A673 (cell line): ENCODE results near the gene PPP5C. TPM values are rescaled to one million over a fixed set of nuclear protein-coding genes. Genes with fewer than 3 reads are reported as not detected.
A peak's percentile ranks its signal among the peaks of the same experiment; 100 is the strongest.

Experiments
- BruUV-seq: library from RNA; stranded (reverse); fragments of 400-500 nt; replicated peaks from 2 replicates; lab custom pipeline; 2021; lab: Mats Ljungman, UMichigan
- CTCF ChIA-PET: fragments of 300-600 bp; sonication (Branson Sonifier 250); formaldehyde crosslinking; loops from one replicate; lab custom pipeline; 2022; ENCODE audit warnings: antibody characterized with exemption; lab: Charles Lee
- POLR2A ChIA-PET: fragments of 300-600 bp; sonication (Branson Sonifier 250); formaldehyde crosslinking; loops from one replicate; lab custom pipeline; 2022; ENCODE audit warnings: antibody characterized with exemption; ENCODE audit not compliant: low non-redundant PET; lab: Charles Lee
- DNase-seq: peaks from one replicate; pipeline ENCODE4 v3.0.0-alpha.2; 2015; ENCODE audit warnings: low spot score
- H3K27ac ChIP-seq: fragments of 200-600 bp; sonication (generic); 2 replicates; pipeline ENCODE4 v1.5.1; 2016; ENCODE audit warnings: mixed run types, low read depth, mild to moderate bottlenecking, mixed read lengths, antibody characterized with exemption, low read length; ENCODE audit not compliant: poor library complexity, severe bottlenecking
- H3K27me3 ChIP-seq: fragments of 200-600 bp; sonication (generic); replicated peaks from 2 replicates; pipeline ENCODE4 v1.6.1; 2017; ENCODE audit warnings: mixed run types, low read depth, mild to moderate bottlenecking, mixed read lengths, antibody characterized with exemption, low read length; ENCODE audit not compliant: insufficient read depth, poor library complexity
- H3K36me3 ChIP-seq: fragments of 200-600 bp; sonication (generic); 2 replicates; pipeline ENCODE4 v1.6.1; 2016; ENCODE audit warnings: mixed run types, mild to moderate bottlenecking, mixed read lengths, antibody characterized with exemption, low read length; ENCODE audit not compliant: insufficient read depth, poor library complexity, severe bottlenecking
- H3K4me1 ChIP-seq: fragments of 200-600 bp; sonication (generic); 2 replicates; pipeline ENCODE4 v1.6.1; 2017; ENCODE audit warnings: mixed run types, mild to moderate bottlenecking, mixed read lengths, antibody characterized with exemption, low read length; ENCODE audit not compliant: insufficient read depth, poor library complexity, severe bottlenecking
- H3K4me3 ChIP-seq: fragments of 200-600 bp; sonication (generic); 2 replicates; pipeline ENCODE4 v1.5.1; 2016; ENCODE audit warnings: low read depth, mixed run types, mild to moderate bottlenecking, mixed read lengths, low read length; ENCODE audit not compliant: poor library complexity, severe bottlenecking
- H3K9me3 ChIP-seq: fragments of 200-600 bp; sonication (generic); 2 replicates; pipeline ENCODE4 v1.6.1; 2016; ENCODE audit warnings: mixed run types, low read depth, mild to moderate bottlenecking, mixed read lengths, antibody characterized with exemption, low read length; ENCODE audit not compliant: poor library complexity, severe bottlenecking
- CTCF ChIP-seq: fragments of 300-800, 200-600 bp; sonication (generic); conservative IDR thresholded peaks from 2 replicates; pipeline ENCODE4 v1.5.1; 2017; ENCODE audit warnings: low read depth, mild to moderate bottlenecking, antibody characterized with exemption, low read length, moderate library complexity, mixed read lengths
- EZH2 ChIP-seq: fragments of 200-600 bp; sonication (generic); IDR thresholded peaks from 2 replicates; pipeline ENCODE4 v1.6.1; 2017; ENCODE audit warnings: borderline replicate concordance, low read depth, mild to moderate bottlenecking, mixed read lengths, antibody characterized with exemption, low read length; ENCODE audit not compliant: poor library complexity, severe bottlenecking
- intact Hi-C: fragments of 100-400 bp; cut with micrococcal nuclease; formaldehyde crosslinking; loops from one replicate; pipeline ENCODE4 v1.10.0; 2022; ENCODE audit not compliant: unreplicated experiment
- total RNA-seq: library from RNA; stranded (reverse); gene quantifications from 2 replicates; pipeline ENCODE4 v1.2.3, GENCODE V29; 2021

Gene PPP5C
- total RNA-seq, 1 experiment from 2014 or later: 164 TPM

DNA sequence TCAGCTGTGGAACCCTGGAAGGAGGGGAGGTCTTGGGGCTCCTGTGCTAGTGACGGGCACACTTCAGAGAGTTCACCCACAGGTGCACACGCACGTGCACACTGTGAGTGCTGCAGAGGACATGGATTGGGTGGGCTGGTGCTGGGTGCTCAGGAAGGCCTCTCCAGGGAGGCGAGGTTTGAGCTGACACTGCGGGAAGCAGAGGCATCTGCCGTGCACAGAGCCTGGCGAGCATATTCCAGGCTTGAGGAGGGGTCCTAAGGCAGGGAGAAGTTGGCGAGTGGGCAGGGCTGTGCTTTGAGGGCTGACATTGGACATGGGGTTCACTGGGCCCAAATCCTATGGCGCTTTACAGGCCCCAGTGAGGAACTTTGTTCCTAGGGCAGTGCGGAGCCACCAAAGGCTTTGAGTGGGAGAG lies 40.8 kb downstream of the PPP5C start:
- no peak overlapping the region for H3K4me3 ChIP-seq
- POLR2A ChIA-PET: no interaction called here
- CTCF ChIA-PET: no interaction called here
- H3K27me3 ChIP-seq: no peaks in the 10 kb centered on the region
- intact Hi-C loops: no loop called here
- no peak overlapping the region for H3K27ac ChIP-seq
- DNase-seq: no peak
- H3K4me1 ChIP-seq: peaks cover 25% of the 10 kb centered on the region
- no peaks in the 10 kb centered on the region for H3K9me3 ChIP-seq
- TF ChIP-seq CTCF (no peak), EZH2 (no peak)
- H3K36me3 ChIP-seq: peaks cover 72% of the 10 kb centered on the region
- no TSS peak for BruUV-seq

DNA sequence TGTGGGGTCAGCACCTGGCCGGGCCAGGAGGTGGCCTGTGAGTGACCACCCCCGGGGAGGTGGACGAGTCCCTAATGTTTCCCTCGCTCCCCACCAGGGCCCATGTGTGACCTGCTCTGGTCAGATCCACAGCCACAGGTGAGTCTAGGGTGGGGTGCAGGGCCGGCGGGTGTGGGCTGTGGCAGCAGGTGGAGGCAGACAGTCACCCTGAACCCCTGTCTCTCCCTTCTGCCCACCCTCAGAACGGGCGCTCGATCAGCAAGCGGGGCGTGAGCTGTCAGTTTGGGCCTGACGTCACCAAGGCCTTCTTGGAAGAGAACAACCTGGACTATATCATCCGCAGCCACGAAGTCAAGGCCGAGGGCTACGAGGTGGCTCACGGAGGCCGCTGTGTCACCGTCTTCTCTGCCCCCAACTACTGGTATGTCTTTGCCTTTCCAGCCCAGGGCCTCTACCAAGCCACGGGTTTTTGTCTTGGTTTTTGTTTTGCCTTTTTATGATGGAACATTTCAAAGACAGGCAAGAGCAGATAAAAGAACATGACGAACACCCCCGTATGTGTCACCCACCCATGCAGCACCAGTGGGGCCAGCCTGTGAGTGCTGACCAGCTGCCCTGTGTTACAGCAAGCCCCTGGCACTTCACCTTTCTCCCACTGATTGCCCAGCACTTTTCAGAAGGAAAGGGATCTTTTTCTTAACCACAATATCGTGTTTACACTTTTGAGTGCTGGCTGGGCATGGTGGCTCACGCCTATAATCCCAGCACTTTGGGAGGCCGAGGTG lies 41.6 kb downstream of the PPP5C start:
- Histone ChIP-seq H3K36me3 (peaks cover 64% of the 10 kb centered on the region), H3K27me3 (no peaks in the 10 kb centered on the region), H3K4me1 (peaks cover 28% of the 10 kb centered on the region), H3K4me3 (no peak overlapping the region), H3K9me3 (no peaks in the 10 kb centered on the region), H3K27ac (no peak overlapping the region)
- no peak for TF ChIP-seq EZH2
- TF ChIP-seq CTCF: no peak
- ChIA-PET CTCF (no interaction called here), POLR2A (no interaction called here)
- intact Hi-C loops: no loop called here
- BruUV-seq: no TSS peak
- DNase-seq: no peak

GRCh38 chr19:46390121-46390858 lies 43.4 kb downstream of the PPP5C start:
- no peak overlapping the region for H3K4me3 ChIP-seq
- POLR2A ChIA-PET: no interaction called here
- CTCF ChIA-PET: interaction anchor here (0.9 kb wide), 1 partner anchor 109 kb away, joined by 3 read pairs; no protein-coding TSS in a partner anchor
- intact Hi-C loops: loop anchor here (10.0 kb wide), 1 partner anchor 315 kb away; no protein-coding TSS in a partner anchor
- no peaks in the 10 kb centered on the region for H3K9me3 ChIP-seq
- no peak for DNase-seq
- H3K27ac ChIP-seq: peak overlapping the region; percentile 66
- H3K4me1 ChIP-seq: peaks cover 28% of the 10 kb centered on the region
- peaks cover 46% of the 10 kb centered on the region for H3K36me3 ChIP-seq
- BruUV-seq: no TSS peak
- TF ChIP-seq CTCF (no peak), EZH2 (no peak)
- H3K27me3 ChIP-seq: no peaks in the 10 kb centered on the region
